Activated naive CD8-positive, alpha-beta T cell (primary cell): Measurements from ENCODE around the gene LFNG.

Experiments used
- H3K27ac Mint-ChIP-seq: one replicate; pipeline ENCODE4 v1.8.0; 2021; ENCODE audit warnings: mixed read lengths
- H3K27me3 Mint-ChIP-seq: one replicate; pipeline ENCODE4 v1.8.0; 2021; ENCODE audit warnings: mixed read lengths
- H3K36me3 Mint-ChIP-seq: one replicate; pipeline ENCODE4 v1.8.0; 2021; ENCODE audit warnings: mixed read lengths
- H3K4me1 Mint-ChIP-seq: one replicate; pipeline ENCODE4 v1.8.0; 2021; ENCODE audit warnings: low read depth, mixed read lengths
- H3K4me3 Mint-ChIP-seq: one replicate; pipeline ENCODE4 v1.8.0; 2021; ENCODE audit warnings: mild to moderate bottlenecking, mixed read lengths
- H3K9me3 Mint-ChIP-seq: one replicate; pipeline ENCODE4 v1.8.0; 2021; ENCODE audit warnings: low read depth, mixed read lengths

LFNG gene

DNA sequence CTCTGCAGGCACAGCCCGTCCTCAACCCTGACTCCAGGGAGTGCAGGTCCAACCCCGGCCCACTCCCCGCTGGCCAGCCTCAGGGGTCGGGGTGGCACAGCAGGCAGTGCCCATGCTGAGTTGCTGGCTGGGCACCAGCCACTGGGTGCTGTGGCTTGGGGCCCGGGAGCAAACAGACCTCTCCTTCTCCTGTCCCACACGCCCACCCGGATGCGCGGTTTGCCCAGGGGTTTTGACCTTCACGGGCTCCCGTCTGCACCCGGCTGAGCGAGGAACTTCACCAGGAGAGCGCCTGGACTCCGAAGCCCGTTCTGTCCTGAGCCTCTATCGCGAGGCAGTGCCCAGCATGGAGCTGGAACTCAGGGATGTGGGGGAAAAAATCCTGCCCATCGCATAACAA lies 40.8 kb upstream of the LFNG start:
- Mint-ChIP-seq H3K27ac (no peak overlapping the region), H3K9me3 (no peaks in the 10 kb centered on the region), H3K36me3 (no peaks in the 10 kb centered on the region), H3K27me3 (no peaks in the 10 kb centered on the region), H3K4me1 (no peaks in the 10 kb centered on the region), H3K4me3 (no peak overlapping the region)

GRCh38 chr7:2479276-2480069 lies 40.1 kb upstream of the LFNG start:
- Mint-ChIP-seq H3K27ac (no peak overlapping the region), H3K9me3 (no peaks in the 10 kb centered on the region), H3K27me3 (no peaks in the 10 kb centered on the region), H3K36me3 (no peaks in the 10 kb centered on the region), H3K4me3 (no peak overlapping the region), H3K4me1 (no peaks in the 10 kb centered on the region)

DNA sequence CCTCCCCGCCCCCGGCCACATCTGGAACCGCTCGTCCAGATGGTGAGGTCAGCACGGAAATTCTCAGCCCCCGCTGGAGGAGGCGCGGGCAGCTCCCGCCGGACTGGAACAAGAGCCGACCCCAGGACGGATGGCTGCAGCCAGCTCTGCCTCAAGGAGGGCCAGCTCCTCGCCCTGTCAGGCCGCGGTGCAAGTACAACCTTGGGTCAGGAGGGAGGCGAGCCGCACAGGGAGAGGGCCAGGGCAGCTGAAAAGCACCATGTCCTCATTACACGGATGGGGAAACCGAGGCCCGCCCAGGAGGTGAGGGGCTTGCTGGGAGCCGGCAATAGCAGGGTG lies 39.5 kb upstream of the LFNG start:
- Mint-ChIP-seq H3K36me3 (no peaks in the 10 kb centered on the region), H3K27ac (no peak overlapping the region), H3K9me3 (no peaks in the 10 kb centered on the region), H3K4me1 (no peaks in the 10 kb centered on the region), H3K27me3 (no peaks in the 10 kb centered on the region), H3K4me3 (no peak overlapping the region)

DNA sequence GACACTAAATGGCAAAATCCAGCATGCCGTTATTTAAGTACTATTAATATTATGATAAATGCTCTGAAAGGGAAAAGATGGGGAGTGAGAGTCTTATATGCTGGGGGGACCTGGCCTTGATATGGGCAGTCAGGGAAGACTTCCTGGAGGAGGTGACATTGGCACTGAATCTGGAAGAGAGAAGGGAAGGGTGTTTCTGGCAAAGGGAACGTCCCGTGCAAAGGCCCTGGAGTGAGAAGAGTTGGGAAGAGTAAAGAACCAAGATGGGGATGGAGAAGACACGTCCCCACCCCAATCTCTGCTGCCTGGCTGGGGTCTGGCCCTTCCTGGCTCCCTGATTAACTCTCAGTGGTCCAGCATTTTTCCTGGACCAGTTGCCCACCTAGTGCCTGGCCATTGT lies 38.4 kb upstream of the LFNG start:
- Mint-ChIP-seq H3K4me1 (no peaks in the 10 kb centered on the region), H3K4me3 (no peak overlapping the region), H3K36me3 (no peaks in the 10 kb centered on the region), H3K9me3 (no peaks in the 10 kb centered on the region), H3K27me3 (no peaks in the 10 kb centered on the region), H3K27ac (no peak overlapping the region)

- no peaks in the 10 kb centered on the region for H3K36me3 Mint-ChIP-seq
- no peaks in the 10 kb centered on the region for H3K9me3 Mint-ChIP-seq
- H3K27ac Mint-ChIP-seq, result no peak overlapping the region
- H3K4me3 Mint-ChIP-seq, result no peak overlapping the region
- H3K4me1 Mint-ChIP-seq, result no peaks in the 10 kb centered on the region
- H3K27me3 Mint-ChIP-seq, result no peaks in the 10 kb centered on the region
These were observed 36.7 kb upstream of the LFNG start for GRCh38 chr7:2482725-2483451.

GRCh38 chr7:2483494-2483893 lies 36.1 kb upstream of the LFNG start:
- H3K9me3 Mint-ChIP-seq, result no peaks in the 10 kb centered on the region
- no peak overlapping the region for H3K4me3 Mint-ChIP-seq
- no peaks in the 10 kb centered on the region for H3K27me3 Mint-ChIP-seq
- H3K4me1 Mint-ChIP-seq, result no peaks in the 10 kb centered on the region
- no peaks in the 10 kb centered on the region for H3K36me3 Mint-ChIP-seq
- H3K27ac Mint-ChIP-seq, result no peak overlapping the region

GRCh38 chr7:2484868-2485267 lies 34.7 kb upstream of the LFNG start:
- H3K27ac Mint-ChIP-seq, result no peak overlapping the region
- H3K4me3 Mint-ChIP-seq, result no peak overlapping the region

GRCh38 chr7:2487586-2488271 lies 31.8 kb upstream of the LFNG start:
- no peaks in the 10 kb centered on the region for H3K36me3 Mint-ChIP-seq
- no peak overlapping the region for H3K4me3 Mint-ChIP-seq
- no peak overlapping the region for H3K27ac Mint-ChIP-seq
- no peaks in the 10 kb centered on the region for H3K9me3 Mint-ChIP-seq
- H3K4me1 Mint-ChIP-seq, result no peaks in the 10 kb centered on the region
- no peaks in the 10 kb centered on the region for H3K27me3 Mint-ChIP-seq

More at GRCh38 chr7:2484868-2485267, 34.7 kb upstream of the LFNG start:
- Mint-ChIP-seq H3K4me1 (no peaks in the 10 kb centered on the region), H3K9me3 (no peaks in the 10 kb centered on the region), H3K27me3 (no peaks in the 10 kb centered on the region), H3K36me3 (no peaks in the 10 kb centered on the region)

DNA sequence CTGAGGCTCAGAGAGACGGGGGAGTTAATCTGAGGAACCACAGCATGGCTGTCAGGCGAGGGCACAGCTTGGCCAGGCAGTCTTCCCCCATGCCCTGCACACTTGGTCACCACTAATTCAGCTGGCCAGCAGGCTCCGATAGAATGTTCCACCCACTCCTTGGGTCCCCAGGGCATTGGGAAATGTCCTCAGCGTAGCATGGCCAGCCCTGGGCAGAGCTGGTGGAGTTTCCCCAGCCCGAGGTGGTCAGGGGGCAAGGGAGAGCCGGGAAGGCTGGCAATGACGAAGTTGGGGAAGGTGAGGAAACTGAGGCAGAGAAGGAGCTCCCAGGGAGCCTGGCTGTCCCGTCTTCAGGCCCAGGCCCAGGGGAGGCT lies 31.3 kb upstream of the LFNG start:
- H3K27me3 Mint-ChIP-seq, result no peaks in the 10 kb centered on the region
- no peak overlapping the region for H3K4me3 Mint-ChIP-seq
- no peak overlapping the region for H3K27ac Mint-ChIP-seq
- no peaks in the 10 kb centered on the region for H3K36me3 Mint-ChIP-seq
- H3K4me1 Mint-ChIP-seq, result no peaks in the 10 kb centered on the region
- H3K9me3 Mint-ChIP-seq, result no peaks in the 10 kb centered on the region

- Mint-ChIP-seq H3K27ac (no peak overlapping the region), H3K36me3 (no peaks in the 10 kb centered on the region), H3K4me1 (no peaks in the 10 kb centered on the region), H3K27me3 (no peaks in the 10 kb centered on the region), H3K4me3 (no peak overlapping the region), H3K9me3 (no peaks in the 10 kb centered on the region)
These were observed 30.9 kb upstream of the LFNG start for GRCh38 chr7:2488681-2489080.

DNA sequence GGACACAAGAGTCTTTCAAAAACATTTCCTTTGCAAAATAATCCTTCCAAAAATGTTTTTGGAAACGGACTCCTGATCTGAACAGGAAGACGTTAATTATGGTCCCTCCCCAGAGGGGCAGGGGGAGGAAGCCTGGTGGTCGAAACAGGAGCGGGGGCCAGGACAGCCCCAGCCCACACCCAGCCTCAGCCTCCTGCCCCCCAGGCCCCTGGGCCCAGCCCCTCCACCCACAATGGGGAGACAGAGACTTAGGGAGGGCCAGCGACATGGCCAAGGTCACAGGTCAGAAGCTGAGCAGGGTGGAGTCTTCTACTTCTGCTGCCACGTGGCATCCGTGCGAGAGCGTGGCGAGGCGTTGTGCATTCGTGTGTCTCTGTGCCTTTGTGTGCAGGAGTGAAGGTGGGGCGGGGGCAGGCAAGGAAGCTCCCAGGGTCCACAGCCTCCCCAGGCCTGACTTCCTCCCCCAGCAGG lies 29.4 kb upstream of the LFNG start:
- Mint-ChIP-seq H3K27me3 (no peaks in the 10 kb centered on the region), H3K36me3 (no peaks in the 10 kb centered on the region), H3K4me1 (no peaks in the 10 kb centered on the region), H3K4me3 (no peak overlapping the region), H3K9me3 (no peaks in the 10 kb centered on the region), H3K27ac (no peak overlapping the region)

DNA sequence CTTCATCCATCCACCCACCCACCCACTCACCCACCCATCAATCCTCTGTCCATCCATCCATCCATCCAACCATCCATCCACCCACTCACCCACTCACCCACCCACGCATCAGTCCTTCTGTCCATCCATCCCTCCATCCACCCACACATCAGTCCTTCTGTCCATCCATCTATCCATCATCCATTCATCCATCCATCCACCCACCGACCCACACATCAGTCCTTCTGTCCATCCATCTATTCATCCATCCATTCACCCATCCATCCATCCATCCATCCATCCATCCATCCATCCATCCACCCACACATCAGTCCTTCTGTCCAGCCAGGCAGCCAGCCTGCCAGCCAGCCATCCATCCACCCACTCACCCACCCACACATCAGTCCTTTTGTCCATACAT lies 27.5 kb upstream of the LFNG start:
- no peaks in the 10 kb centered on the region for H3K9me3 Mint-ChIP-seq
- no peaks in the 10 kb centered on the region for H3K36me3 Mint-ChIP-seq
- no peak overlapping the region for H3K27ac Mint-ChIP-seq
- no peak overlapping the region for H3K4me3 Mint-ChIP-seq
- no peaks in the 10 kb centered on the region for H3K4me1 Mint-ChIP-seq
- H3K27me3 Mint-ChIP-seq, result no peaks in the 10 kb centered on the region

DNA sequence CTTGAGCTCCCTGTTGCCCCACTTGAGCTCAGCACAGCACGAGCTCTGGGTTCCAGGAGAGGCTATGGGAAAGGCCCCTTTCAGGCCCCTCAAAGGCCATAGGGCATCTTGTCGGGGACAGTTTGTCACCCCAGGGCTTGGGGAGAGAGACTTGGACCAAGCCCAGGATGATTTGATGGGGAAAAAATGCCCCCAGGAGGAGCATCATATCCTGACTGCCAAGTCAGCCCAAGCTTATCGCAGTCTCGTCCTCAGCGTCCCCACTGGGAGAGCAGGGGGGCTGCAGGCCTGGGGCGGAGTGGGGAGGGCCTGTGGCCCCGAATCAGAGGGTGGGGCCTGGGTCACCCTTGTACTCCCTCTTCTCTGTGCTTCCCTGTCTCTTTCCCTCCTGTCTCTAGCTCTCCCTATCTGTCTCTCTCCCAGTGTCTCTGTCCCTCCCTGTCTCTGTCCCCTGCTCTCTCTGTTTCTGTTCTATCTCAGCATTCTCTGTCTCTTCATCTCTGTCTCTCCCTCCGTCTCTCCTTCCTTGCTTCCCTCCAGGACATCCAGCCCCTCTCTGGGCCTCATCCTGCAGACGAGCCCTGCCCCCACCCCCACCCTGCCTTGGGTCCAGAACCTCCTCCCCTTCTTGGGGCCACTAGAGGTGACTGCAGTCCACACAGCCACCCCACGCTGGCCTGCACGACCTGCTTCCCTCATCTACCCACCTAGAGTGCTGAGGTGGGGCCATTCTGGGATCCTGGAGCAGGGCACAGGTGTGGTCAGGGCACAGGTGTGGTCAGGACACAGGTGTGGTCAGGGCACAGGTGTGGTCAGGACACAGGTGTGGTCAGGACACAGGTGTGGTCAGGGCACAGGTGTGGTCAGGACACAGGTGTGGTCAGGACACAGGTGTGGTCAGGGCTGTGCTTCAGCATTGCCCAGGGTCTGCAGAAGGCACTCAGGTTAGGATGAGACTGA lies 26.1 kb upstream of the LFNG start:
- Mint-ChIP-seq H3K36me3 (no peaks in the 10 kb centered on the region), H3K4me1 (no peaks in the 10 kb centered on the region), H3K27me3 (no peaks in the 10 kb centered on the region), H3K27ac (no peak overlapping the region), H3K4me3 (no peak overlapping the region), H3K9me3 (no peaks in the 10 kb centered on the region)

- Mint-ChIP-seq H3K27me3 (no peaks in the 10 kb centered on the region), H3K27ac (no peak overlapping the region), H3K36me3 (no peaks in the 10 kb centered on the region), H3K4me3 (no peak overlapping the region), H3K4me1 (no peaks in the 10 kb centered on the region), H3K9me3 (no peaks in the 10 kb centered on the region)
These were observed 25.1 kb upstream of the LFNG start for GRCh38 chr7:2494191-2495130.
